NCI-H1417 (cell line): ENCODE results near the gene EXOC4.

ENCODE experiments used
- DNase-seq, 3 experiments: peaks; one replicate each; lab custom pipeline; 2025; lab: John Stamatoyannopoulos, UW

The EXOC4 gene

GRCh38 chr7:133428876-133429275 is 176.0 kb downstream of the EXOC4 start:
- DNase-seq, result no peak

GRCh38 chr7:133429371-133429770 is 176.5 kb downstream of the EXOC4 start:
- DNase-seq, result no peak

GRCh38 chr7:133431134-133431724 is 178.4 kb downstream of the EXOC4 start:
- DNase-seq, result peak in 1 of 3 experiments; percentile 39

- no peak for DNase-seq
Measured at GRCh38 chr7:133433165-133433812, 180.4 kb downstream of the EXOC4 start.

- peak in 2 of 3 experiments; percentile 18 to 62 for DNase-seq
Measured at GRCh38 chr7:133434246-133434865, 181.5 kb downstream of the EXOC4 start.

GRCh38 chr7:133436014-133436428 is 183.1 kb downstream of the EXOC4 start:
- no peak for DNase-seq

GRCh38 chr7:133437544-133437943 is 184.7 kb downstream of the EXOC4 start:
- DNase-seq, result no peak

GRCh38 chr7:133442818-133443217 is 189.9 kb downstream of the EXOC4 start:
- DNase-seq, result no peak

- no peak for DNase-seq
Measured at GRCh38 chr7:133445617-133446016, 192.7 kb downstream of the EXOC4 start.

GRCh38 chr7:133448012-133448411 is 195.1 kb downstream of the EXOC4 start:
- no peak for DNase-seq

GRCh38 chr7:133452577-133452976 is 199.7 kb downstream of the EXOC4 start:
- DNase-seq, result no peak

- DNase-seq, result no peak
Measured at GRCh38 chr7:133458688-133459087, 205.8 kb downstream of the EXOC4 start.

- peak in 1 of 3 experiments; percentile 31 for DNase-seq
Measured at GRCh38 chr7:133461421-133461820, 208.5 kb downstream of the EXOC4 start.

- DNase-seq, result no peak
Measured at GRCh38 chr7:133475655-133476054, 222.8 kb downstream of the EXOC4 start.

- DNase-seq, result peak in 1 of 3 experiments; percentile 26
Measured at GRCh38 chr7:133477791-133478190, 224.9 kb downstream of the EXOC4 start.

- peak; percentile 49 to 93 (median 88) for DNase-seq
Measured at GRCh38 chr7:133478591-133479135, 225.8 kb downstream of the EXOC4 start.

GRCh38 chr7:133479456-133480065 is 226.7 kb downstream of the EXOC4 start:
- DNase-seq, result peak in 1 of 3 experiments; percentile 31

GRCh38 chr7:133480868-133481267 is 228.0 kb downstream of the EXOC4 start:
- DNase-seq, result no peak

GRCh38 chr7:133481676-133482075 is 228.8 kb downstream of the EXOC4 start:
- DNase-seq, result no peak

- no peak for DNase-seq
Measured at GRCh38 chr7:133482599-133482998, 229.7 kb downstream of the EXOC4 start.

GRCh38 chr7:133484086-133484485 is 231.2 kb downstream of the EXOC4 start:
- peak in 1 of 3 experiments; percentile 35 for DNase-seq

- no peak for DNase-seq
Measured at GRCh38 chr7:133489906-133490305, 237.0 kb downstream of the EXOC4 start.
